Lower leg skin (tissue), 4 donors: ENCODE results near the gene DSC1. TPM values are rescaled to one million over a fixed set of nuclear protein-coding genes. Genes with fewer than 3 reads are reported as not detected.

Source experiments
- DNase-seq, 2 donors: peaks; one replicate each; pipeline ENCODE4 v3.0.0-alpha.2; 2019; ENCODE audit warnings: low spot score in 2 of 2
- H3K4me3 ChIP-seq: fragments of 200-600 bp; sonication (generic); 2 replicates; pipeline ENCODE4 v1.5.1; 2017; ENCODE audit warnings: mild to moderate bottlenecking, low read depth; ENCODE audit not compliant: poor library complexity, severe bottlenecking
- CTCF ChIP-seq, 3 donors: fragments of 450-650 bp; IDR thresholded peaks; one replicate each; pipeline ENCODE4 v1.5.1; 2016; ENCODE audit warnings: antibody characterized with exemption in 3 of 3, mild to moderate bottlenecking in 3 of 3, moderate library complexity in 2 of 3
- POLR2A ChIP-seq, 2 donors: fragments of 450-650 bp; IDR thresholded peaks; one replicate each; pipeline ENCODE4 v1.6.1; 2016 to 2017; ENCODE audit warnings: antibody characterized with exemption in 2 of 2, mild to moderate bottlenecking in 1 of 2, moderate library complexity in 1 of 2
- WGBS, 2 donors: methylation state at CpG; one replicate each; pipeline ENCODE4 v1.1.5; 2018; 5-methylcytosine and 5-hydroxymethylcytosine counted together
- intact Hi-C: fragments of 100-400 bp; cut with DNase I; formaldehyde crosslinking; loops from one replicate; pipeline ENCODE4 v1.15.0; 2023; ENCODE audit warnings: low total_unique reads
- total RNA-seq, 4 donors: library from RNA; depleted of rRNA; stranded (reverse); fragments of >200 nt; gene quantifications; one replicate each; pipeline ENCODE4 v1.1.0, GENCODE V29; 2016

Gene DSC1
- 1,000 to 10,000 TPM in 1 of 4 donors, 100 to 1,000 TPM in 3; 519 to 1,039 (median 786) TPM for total RNA-seq

- intact Hi-C loops: no loop called here
- TF ChIP-seq POLR2A (IDR thresholded peaks at IDR 0.05) (no peak), CTCF (IDR thresholded peaks at IDR 0.05) (no peak)
- WGBS, 2 donors: 43 to 46% methylated on average over 5 of the region's 5 CpGs
- H3K4me3 ChIP-seq: no peak within 1 kb of the TSS
- no peak for DNase-seq
Measured at GRCh38 chr18:31162825-31163435, at the start of gene DSC1. DSC1 (minus strand) TSS chr18:31162856; CDS start chr18:31162594, 262 bp downstream.

GRCh38 chr18:31211047-31211446 lies 48.4 kb upstream of the DSC1 start:
- TF ChIP-seq CTCF (IDR thresholded peaks at IDR 0.05) (no peak), POLR2A (IDR thresholded peaks at IDR 0.05) (no peak)
- WGBS, 2 donors: 33 to 42% methylated on average over 1 of the region's 1 CpG
- intact Hi-C loops: no loop called here
- no peak for DNase-seq
- no peak overlapping the region for H3K4me3 ChIP-seq

GRCh38 chr18:31209041-31209440 lies 46.4 kb upstream of the DSC1 start:
- intact Hi-C loops: no loop called here
- WGBS, 2 donors: 46 to 53% methylated on average over 4 of the region's 4 CpGs
- DNase-seq: no peak
- no peak for TF ChIP-seq CTCF (IDR thresholded peaks at IDR 0.05)
- TF ChIP-seq POLR2A (IDR thresholded peaks at IDR 0.05): no peak
- H3K4me3 ChIP-seq: no peak overlapping the region

GRCh38 chr18:31207391-31207790 lies 44.7 kb upstream of the DSC1 start:
- DNase-seq: no peak
- H3K4me3 ChIP-seq: no peak overlapping the region
- TF ChIP-seq POLR2A (IDR thresholded peaks at IDR 0.05): no peak
- no peak for TF ChIP-seq CTCF (IDR thresholded peaks at IDR 0.05)
- intact Hi-C loops: no loop called here
- 48 to 59% methylated on average over 6 of the region's 6 CpGs for WGBS, 2 donors

- 15 to 18% methylated on average over 11 of the region's 11 CpGs for WGBS, 2 donors
- peak; percentile 74 to 92 for DNase-seq
- no peak overlapping the region for H3K4me3 ChIP-seq
- intact Hi-C loops: no loop called here
- TF ChIP-seq CTCF (IDR thresholded peaks at IDR 0.05): no peak
- no peak for TF ChIP-seq POLR2A (IDR thresholded peaks at IDR 0.05)
Measured at GRCh38 chr18:31206787-31207381, 44.2 kb upstream of the DSC1 start.
